Sigmoid colon (tissue), 3 donors: Measurements from ENCODE around the gene PRICKLE3.

ENCODE experiments used
- CTCF ChIP-seq, 4 experiments: fragments of 450-650 bp in 3 of 4; fragments of 200-600 bp in 1 of 4; IDR thresholded peaks; one replicate each; pipeline ENCODE4 v1.5.1; 2016 to 2019; ENCODE audit warnings: antibody characterized with exemption in 4 of 4, mild to moderate bottlenecking in 3 of 4, moderate library complexity in 2 of 4
- POLR2A ChIP-seq, 2 donors: fragments of 450-650 bp; IDR thresholded peaks; one replicate each; pipeline ENCODE4 v1.6.1; 2016; ENCODE audit warnings: antibody characterized with exemption in 2 of 2, mild to moderate bottlenecking in 2 of 2, moderate library complexity in 2 of 2

- TF ChIP-seq CTCF (IDR thresholded peaks at IDR 0.05), result no peak
- no peak for TF ChIP-seq POLR2A (IDR thresholded peaks at IDR 0.05)
Measured at GRCh38 chrX:49191574-49192011, 5.4 kb upstream of the PRICKLE3 start.
